ENCODE data around the gene WDR48.

WDR48 gene

DNA sequence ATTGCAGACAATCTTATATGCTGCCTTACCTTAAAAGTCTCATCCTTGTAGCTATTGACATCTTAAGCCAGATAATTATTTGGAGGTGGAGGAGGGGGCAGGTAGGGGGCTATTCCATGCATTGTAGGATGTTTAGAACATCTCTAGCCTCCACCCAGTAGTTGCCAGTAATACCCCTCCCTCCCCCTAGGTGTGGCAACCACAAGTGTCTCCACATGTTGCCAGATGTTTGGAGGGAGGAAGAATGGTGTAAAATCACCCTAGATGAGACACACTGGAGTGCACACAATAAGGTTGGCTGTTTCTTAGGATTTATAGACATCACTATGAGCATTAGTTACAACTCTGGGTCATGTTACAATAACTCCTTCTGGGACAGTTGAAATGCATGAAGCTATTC lies 28.2 kb downstream of the WDR48 start:
- DNase-seq (ENCODE audit: extremely low read depth, insufficient read length) = no peak
- no peaks in the 10 kb centered on the region for H3K27me3 ChIP-seq (replicated peaks; ENCODE audit: control insufficient read depth, insufficient read depth, low read length)
- peaks cover 4% of the 10 kb centered on the region for H3K36me3 ChIP-seq (ENCODE audit: control insufficient read depth, insufficient read depth, low read length)
- TF ChIP-seq, protein P1, sequence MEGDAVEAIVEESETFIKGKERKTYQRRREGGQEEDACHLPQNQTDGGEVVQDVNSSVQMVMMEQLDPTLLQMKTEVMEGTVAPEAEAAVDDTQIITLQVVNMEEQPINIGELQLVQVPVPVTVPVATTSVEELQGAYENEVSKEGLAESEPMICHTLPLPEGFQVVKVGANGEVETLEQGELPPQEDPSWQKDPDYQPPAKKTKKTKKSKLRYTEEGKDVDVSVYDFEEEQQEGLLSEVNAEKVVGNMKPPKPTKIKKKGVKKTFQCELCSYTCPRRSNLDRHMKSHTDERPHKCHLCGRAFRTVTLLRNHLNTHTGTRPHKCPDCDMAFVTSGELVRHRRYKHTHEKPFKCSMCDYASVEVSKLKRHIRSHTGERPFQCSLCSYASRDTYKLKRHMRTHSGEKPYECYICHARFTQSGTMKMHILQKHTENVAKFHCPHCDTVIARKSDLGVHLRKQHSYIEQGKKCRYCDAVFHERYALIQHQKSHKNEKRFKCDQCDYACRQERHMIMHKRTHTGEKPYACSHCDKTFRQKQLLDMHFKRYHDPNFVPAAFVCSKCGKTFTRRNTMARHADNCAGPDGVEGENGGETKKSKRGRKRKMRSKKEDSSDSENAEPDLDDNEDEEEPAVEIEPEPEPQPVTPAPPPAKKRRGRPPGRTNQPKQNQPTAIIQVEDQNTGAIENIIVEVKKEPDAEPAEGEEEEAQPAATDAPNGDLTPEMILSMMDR (IDR thresholded peaks at IDR 0.05; ENCODE audit: insufficient read depth, low read length, poor library complexity, severe bottlenecking) = no peak
- no peak overlapping the region for H3K4me3 ChIP-seq (replicated peaks; ENCODE audit: low read depth, low read length)

DNA sequence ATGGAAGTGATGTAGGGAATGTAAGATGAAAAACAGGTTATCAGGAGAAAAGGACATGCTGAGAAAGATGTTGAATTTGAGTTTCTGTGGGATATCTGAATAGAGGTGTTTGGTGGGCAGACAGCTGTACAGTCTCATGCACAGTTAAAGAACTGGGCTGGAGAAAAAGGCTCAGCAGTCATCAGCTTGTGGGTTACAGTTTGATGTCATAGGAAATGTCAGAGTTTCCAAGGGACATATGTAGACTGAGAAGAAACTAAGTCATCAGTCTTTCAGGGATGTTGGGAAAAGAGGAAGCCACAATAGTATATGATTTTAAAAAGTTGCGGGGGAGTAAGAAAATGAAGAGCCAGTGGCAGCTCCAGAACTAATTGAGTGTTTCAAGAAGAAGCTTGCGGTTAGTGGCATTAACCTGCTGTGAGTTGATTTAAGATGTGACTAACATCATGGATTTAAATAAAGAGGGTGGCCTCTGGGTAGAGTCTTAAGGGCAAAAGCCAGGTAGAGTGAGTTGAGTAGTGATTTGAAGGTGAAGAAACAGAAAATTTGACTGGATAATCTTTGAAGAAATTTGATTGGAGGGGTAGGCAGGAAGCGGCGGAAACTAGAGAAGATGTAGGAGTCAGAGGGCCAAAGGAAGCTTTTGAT lies 31.0 kb downstream of the WDR48 start:
- TF ChIP-seq, protein P1 (IDR thresholded peaks at IDR 0.05; ENCODE audit: insufficient read depth, low read length, poor library complexity, severe bottlenecking) = no peak
- no peaks in the 10 kb centered on the region for H3K27me3 ChIP-seq (replicated peaks; ENCODE audit: control insufficient read depth, insufficient read depth, low read length)
- H3K4me3 ChIP-seq (replicated peaks; ENCODE audit: low read depth, low read length) = no peak overlapping the region
- no peaks in the 10 kb centered on the region; the same call in 1 of the 2 replicates for H3K36me3 ChIP-seq (ENCODE audit: control insufficient read depth, insufficient read depth, low read length)
- no peak for DNase-seq (ENCODE audit: extremely low read depth, insufficient read length)

DNA sequence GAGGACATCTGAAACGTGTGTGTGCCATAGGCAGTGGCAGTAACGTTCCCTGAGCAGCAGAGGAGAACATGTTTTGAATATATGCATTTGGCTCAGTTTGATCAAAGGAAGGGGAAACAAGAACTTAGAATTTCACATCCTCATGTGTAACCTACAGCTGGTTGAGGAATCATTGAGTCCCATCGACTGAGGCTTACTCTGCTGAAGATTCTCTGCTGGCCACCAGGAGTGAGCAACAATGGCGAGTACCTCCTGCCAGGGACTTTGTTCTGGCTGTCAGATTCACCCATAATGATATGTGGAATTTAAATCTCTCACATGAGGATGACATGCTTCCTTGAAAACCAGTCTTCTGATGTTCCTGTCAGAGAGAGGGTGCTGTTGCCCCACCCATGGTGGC lies 34.3 kb downstream of the WDR48 start:
- TF ChIP-seq, protein P1 (IDR thresholded peaks at IDR 0.05; ENCODE audit: insufficient read depth, low read length, poor library complexity, severe bottlenecking) = no peak
- Histone ChIP-seq H3K36me3 (ENCODE audit: control insufficient read depth, insufficient read depth, low read length) (no peaks in the 10 kb centered on the region; the same call in none of the 2 replicates), H3K4me3 (replicated peaks; ENCODE audit: low read depth, low read length) (no peak overlapping the region), H3K27me3 (replicated peaks; ENCODE audit: control insufficient read depth, insufficient read depth, low read length) (no peaks in the 10 kb centered on the region)
- no peak for DNase-seq (ENCODE audit: extremely low read depth, insufficient read length)

DNA sequence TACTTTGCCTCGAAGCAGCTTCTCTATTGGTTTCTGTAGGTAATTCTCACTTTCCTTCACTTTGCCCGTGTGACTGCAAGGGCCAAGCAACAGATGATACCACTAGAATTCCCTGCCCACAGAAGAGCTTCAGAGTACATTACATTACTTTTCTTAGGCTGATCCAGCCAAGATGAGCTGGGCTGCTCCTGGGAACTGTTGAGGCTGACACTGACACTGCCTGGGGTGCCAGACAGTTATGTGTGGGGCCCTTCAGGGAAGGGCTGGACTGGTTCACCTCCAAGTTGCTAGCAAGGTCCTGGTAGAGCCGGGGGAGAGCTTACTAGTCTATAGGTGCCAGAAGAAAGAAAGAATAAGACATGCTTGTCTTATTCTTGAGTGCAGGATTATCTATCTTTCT lies 36.6 kb downstream of the WDR48 start:
- DNase-seq (ENCODE audit: extremely low read depth, insufficient read length) = no peak
- Histone ChIP-seq H3K36me3 (ENCODE audit: control insufficient read depth, insufficient read depth, low read length) (peaks cover 2% of the 10 kb centered on the region), H3K27me3 (replicated peaks; ENCODE audit: control insufficient read depth, insufficient read depth, low read length) (no peaks in the 10 kb centered on the region), H3K4me3 (replicated peaks; ENCODE audit: low read depth, low read length) (no peak overlapping the region)
- TF ChIP-seq, protein P1 (IDR thresholded peaks at IDR 0.05; ENCODE audit: insufficient read depth, low read length, poor library complexity, severe bottlenecking) = no peak

DNA sequence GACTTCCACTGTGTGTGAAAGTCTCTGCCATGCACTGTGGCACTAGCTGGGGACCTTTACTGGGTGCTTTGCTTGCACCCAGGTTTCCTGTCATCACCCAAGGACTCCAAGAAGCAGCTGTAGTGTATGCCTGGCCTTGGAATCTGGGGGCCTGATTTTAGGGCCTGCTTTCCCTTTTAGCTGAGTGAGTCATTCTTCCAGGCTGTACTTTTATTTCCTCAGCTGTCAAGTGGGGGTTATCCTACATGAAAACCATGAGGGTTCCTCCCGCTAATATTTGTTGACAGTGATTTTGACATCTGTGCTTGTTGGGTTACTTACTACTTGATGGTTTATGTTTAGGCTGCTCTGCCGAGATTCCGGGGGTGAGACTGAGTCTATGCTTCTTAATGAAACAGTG lies 37.1 kb downstream of the WDR48 start:
- no peak for DNase-seq (ENCODE audit: extremely low read depth, insufficient read length)
- no peaks in the 10 kb centered on the region for H3K27me3 ChIP-seq (replicated peaks; ENCODE audit: control insufficient read depth, insufficient read depth, low read length)
- TF ChIP-seq, protein P1 (IDR thresholded peaks at IDR 0.05; ENCODE audit: insufficient read depth, low read length, poor library complexity, severe bottlenecking) = no peak
- H3K4me3 ChIP-seq (replicated peaks; ENCODE audit: low read depth, low read length) = no peak overlapping the region
- peaks cover 2% of the 10 kb centered on the region for H3K36me3 ChIP-seq (ENCODE audit: control insufficient read depth, insufficient read depth, low read length)

DNA sequence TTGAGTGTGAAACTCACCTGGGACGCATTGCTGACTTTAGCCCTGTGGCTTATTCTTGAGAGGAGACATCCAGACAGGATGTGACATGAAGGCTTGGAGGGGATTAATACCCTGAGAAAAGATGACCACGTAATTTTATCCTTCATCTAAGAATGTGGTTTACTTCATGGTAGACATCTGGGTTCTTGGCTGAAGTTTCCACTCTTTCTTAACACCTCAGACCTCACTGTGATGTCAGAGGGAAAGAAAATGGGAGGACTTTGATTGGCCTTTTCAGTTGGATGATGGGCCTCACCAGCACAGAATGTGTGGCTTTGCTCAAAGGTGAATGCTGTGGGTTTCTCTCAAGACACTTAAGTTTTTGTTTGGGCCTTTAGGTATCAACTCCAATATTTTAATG lies 39.1 kb downstream of the WDR48 start:
- DNase-seq (ENCODE audit: extremely low read depth, insufficient read length) = no peak
- TF ChIP-seq, protein P1 (IDR thresholded peaks at IDR 0.05; ENCODE audit: insufficient read depth, low read length, poor library complexity, severe bottlenecking) = no peak
- Histone ChIP-seq H3K36me3 (ENCODE audit: control insufficient read depth, insufficient read depth, low read length) (peaks cover 7% of the 10 kb centered on the region), H3K4me3 (replicated peaks; ENCODE audit: low read depth, low read length) (no peak overlapping the region), H3K27me3 (replicated peaks; ENCODE audit: control insufficient read depth, insufficient read depth, low read length) (no peaks in the 10 kb centered on the region)
